GM21360 (cell line): Measurements from ENCODE around the gene SF3A1.

ENCODE experiments used
- ATAC-seq: cut with Tn5 transposase; IDR thresholded peaks from one replicate; pipeline ENCODE4 v1.9.1; 2021; ENCODE audit warnings: mild to moderate bottlenecking, moderate library complexity; ENCODE audit not compliant: unreplicated experiment

SF3A1 gene

DNA sequence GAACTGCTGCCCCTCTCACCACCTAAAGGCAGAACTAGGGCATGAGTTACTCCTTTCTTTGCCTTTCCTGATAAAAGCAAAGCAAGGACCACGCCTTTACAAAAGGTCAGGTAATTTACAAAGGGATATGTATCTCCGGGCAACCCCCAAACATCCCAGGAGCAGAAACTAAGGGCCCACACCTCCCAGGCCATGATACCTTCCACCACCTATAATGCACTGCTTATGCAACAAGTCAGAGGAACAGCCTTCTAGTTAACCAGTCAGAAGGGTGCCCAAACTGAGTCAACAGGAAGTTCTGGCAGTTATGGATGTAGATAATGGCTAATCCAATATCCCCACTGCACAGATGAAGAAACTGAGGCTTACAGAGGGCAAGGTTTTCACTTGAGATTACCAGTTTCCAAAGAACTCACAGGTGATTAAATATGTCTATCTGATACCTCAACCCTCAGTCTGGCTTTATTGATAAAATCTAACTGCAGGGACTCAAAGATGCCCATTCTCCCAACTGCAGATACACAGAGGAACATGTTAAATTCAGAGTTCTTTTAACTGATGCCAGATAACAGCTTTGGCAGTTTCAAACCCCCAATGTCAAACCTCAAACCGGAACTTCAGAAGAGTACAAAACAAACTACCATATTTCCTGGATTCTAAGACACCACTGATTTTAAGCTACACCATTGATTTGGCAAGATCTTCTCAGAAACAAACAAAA is 50.6 kb downstream of the SF3A1 start:
- ATAC-seq: no peak

DNA sequence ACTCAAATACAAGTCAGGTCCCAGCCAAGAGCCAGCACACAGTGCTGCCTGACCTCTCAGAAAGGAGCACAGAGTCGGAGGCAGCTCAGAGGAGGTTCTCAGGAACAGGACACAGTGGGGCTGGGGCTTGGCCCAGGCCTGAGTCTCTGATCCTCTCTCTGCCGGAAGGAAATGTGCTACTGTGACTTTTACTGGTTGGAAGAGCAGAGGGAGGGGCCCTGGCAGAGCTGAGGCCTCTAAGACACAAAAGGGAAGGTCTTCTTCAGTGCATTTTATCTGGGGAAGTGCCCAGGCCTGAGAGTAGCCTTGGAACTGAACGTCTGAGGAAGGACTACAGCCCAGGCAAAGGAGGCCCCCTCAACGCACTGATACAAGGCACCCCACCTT is 51.2 kb downstream of the SF3A1 start:
- ATAC-seq: no peak

DNA sequence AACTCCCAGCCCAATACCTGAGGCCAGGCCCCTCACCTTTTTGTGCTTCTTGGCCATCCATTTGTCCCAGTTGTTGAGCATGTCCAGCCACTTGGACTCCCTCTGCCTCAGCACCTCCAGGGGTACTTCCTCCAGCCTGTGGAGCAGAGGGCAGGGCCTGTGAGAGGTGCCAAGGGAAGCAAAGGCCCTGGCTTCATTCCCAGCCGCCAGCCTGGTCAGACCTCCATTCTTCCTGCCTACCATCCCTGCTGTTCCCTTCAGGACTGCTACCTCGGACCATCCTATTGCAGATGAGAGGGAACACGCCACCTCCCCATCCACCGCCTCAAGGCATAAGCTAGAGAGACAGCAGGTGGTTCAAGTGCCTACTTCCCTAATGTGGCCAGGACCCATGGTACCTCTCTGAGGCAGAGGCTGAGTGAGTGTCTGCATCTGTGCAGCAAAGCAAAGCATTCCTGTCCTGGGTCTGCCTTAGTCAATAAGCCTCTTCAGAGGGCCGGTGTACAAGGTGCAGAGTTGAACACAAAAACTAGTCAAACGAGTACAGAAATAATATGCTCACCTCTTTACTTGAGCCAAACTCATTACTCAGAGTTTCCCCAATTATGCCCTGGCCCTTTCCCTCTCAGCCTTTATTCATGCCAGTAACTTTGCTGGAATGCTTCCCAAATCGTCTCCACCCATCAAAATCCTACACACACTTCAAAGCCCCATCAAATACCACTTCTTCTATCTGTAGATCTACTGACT is 52.0 kb downstream of the SF3A1 start:
- ATAC-seq: no peak

DNA sequence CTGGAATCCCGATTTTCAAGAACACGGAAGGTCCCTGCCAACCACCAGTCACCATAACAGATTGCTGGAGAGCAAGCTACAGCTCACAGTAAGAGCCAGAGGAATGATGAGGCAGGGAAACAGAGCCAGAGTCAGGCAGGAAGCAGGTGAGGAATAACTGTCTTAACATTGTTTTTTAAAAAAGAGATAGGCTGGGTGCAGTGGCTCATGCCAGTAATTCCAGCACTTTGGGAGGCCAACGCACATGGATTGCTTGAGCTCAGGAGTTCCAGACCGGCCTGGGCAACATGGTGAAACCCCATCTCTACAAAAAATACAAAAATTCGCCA is 53.9 kb downstream of the SF3A1 start:
- ATAC-seq: no peak

DNA sequence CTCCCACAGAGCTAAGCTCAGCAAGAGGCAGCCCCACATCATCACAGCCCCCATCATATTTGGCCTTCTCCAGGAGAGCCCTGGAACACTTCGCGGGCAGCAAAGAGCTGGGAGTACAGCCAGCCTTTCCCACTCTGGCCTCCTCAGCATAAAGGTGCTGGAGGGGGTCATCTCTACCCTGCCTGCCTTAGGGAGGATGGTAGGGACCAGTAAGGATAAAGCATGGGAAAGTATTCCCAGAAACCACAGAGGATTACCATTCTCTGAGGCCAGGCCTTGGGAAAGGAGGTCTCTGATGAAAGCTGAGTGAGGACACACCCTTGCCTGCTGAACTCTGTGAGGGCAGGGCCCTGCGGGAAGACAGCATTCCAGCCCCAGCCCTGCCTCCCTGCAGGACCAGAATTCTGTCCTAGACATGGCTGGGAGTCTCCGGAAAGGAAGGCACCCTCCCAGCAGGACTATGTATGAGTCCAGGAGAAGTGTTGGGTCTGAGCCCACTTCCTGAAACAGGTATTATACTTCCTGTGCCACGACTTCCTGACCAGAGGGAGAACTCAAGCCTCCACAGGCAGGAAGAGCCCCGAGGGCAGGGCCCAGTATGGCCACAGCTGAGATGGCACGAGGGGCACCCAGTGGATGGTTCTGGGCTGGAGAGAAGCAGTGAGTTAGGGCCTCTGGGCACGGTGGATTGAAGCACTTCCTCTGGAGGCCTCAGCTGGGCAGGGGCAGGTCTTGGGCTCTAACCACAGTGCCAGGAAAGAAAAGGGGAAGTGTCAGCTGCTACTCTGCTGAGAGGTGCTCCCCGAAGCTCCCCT is 54.5 kb downstream of the SF3A1 start:
- no peak for ATAC-seq

DNA sequence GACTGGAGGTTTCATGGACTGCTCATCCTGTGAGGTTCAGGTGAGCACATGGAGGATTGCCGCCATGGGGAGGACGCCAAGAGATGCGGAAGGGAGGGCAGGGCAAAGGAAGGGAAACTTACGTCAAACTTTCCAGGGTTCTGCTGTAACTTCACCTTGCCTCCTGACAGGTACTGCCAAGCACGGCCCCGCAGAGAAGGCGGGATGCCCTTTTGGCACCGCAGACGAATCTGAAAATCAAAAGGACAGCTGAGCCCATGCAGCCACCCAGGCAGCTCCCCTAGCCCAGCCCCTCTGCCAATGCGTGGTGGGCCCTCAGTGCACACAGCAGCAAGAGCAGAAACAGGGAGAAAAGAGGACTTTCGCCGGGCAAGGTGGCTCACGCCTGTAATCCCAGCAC is 57.4 kb downstream of the SF3A1 start:
- no peak for ATAC-seq

DNA sequence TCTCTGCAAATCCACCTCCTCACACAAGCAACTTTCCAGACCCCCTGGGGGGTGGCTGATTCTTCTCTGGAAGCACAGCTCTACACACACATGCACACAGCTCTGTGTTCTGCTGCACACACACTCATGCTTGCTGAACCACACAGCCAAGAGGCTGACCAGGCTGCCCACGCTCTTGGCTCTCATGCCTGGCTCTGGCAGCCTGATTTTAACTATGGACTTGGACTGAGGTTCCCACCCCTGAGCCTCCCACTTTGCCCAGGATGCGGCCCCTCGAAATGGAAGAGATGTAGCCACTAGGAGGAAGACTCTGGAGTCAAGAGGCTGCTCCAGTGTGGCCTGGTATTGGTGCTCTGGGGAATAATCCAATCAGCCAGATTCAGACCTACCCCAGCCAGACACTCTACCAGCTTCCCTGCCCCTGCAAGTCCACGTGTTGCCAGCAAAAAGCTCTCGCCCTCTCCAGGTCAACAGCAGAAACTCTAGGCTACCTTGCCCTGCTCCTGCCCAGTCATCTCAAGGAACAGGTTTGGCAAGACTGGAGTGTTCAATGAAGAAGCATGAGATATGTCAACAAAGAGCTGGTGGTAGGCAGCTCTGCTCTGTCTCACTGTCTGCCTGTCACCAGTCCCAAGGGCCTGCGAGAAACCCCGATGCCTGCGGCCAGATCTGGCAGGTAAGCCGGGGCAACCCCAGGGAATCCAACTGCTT is 58.5 kb downstream of the SF3A1 start:
- no peak for ATAC-seq

DNA sequence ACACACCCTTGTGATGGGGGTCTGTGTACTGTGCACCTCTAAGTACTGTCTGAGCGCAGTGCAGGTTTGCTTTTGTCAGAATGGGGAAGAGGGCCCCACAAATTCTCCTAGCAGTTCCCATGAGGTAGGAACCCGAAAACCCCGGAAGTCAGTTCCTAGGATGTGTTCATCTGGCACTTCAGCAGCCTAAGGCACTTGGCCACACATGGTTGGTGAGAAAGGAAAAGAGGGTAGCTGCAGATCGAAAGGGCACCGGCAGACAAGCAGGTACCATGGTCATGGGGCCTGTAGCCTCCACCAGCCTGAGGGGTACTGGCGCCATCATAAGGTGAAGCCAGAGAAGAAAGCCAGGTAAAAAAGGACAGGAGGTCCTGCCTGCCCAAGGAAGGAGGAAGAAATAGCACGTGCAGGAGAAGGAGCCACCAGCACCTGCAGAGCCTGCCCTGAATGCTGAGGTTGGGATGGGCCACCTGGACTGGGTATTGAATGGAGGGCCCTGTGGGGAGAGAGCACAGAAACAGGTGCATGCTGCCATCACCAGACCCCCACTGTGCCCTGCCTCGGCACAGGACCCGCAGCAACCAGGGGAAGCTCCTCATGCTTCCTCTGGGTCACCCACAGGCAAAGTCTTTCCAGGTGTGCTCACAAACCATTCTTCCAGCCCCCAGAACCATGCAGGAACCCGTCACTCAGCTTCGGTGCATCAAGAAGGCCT is 59.3 kb downstream of the SF3A1 start:
- ATAC-seq: no peak

DNA sequence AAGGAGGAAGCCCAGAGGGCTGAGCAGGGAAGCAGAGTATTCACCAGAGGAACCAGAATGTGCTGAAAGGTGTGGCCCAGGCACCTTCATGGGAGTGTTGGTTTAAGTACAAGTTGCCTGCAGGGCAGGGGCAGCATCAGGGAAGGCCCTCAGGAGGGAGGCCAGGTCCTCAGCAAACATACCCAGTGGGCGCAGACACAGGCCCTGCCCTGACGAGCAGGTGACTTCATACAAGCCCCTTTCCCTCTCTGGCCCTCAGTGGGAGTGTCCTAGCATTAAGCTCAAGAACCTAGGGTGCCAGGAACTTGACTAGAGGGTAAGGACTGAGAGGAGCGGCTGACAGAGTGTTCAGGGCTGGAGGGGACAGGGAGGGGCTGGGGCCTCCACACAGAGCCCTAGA is 59.9 kb downstream of the SF3A1 start:
- ATAC-seq: no peak

DNA sequence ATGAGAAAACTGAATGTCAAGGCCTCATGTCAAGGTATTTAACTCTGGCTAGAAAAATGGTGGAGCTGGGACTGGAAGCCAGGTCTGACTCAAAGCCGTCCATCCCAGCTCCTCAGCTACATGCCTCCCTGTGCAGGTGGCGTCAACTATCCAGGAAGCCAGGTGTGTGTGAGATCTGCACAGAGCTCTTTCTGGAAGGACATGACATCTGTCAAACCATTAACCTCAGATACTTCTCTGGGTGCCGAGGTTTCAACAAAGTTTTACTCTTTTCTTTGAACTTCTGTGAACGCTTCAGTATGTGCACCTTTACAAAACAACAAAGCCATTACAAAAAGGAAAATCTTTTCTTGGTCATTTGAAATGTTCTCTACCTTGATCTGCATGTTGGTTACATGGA is 60.4 kb downstream of the SF3A1 start:
- no peak for ATAC-seq

DNA sequence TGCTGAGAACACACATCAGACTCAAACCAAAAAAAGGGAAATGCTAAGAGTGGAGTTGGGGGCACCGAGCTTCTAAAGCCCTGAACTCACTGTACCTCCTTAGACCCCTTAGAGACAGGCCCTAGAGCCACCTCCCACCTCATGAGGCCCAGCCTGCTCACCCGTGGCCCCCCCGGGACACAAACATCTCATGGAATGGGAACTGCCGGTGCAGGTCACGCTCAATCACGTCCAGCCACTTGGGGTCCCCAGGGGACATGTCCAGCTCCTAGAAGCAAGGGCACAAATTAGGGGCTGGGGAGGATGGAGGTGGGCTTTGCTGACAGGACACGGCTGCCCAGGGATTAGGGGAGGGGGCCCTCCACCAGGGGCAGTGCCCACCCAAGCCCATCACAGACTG is 61.1 kb downstream of the SF3A1 start:
- ATAC-seq: no peak

DNA sequence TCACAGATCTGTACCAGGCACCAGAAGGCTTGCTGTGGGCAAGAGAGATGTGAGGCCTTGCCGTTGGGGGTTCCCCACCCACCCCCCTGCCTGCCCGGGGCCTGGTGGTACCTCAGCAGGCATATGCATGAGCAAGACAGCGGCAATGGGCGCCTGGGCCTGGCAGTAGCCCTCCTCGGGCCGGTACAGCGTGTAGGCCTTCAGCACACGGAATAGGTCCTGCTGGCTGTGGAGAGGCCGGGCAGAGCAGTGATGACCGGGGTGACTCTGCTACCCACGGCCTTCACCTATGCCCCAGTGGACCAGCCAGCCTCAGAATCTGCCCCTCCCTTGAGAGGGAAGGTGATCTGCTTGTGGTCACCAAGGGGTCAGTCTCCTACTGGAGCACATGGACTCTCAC is 61.9 kb downstream of the SF3A1 start:
- ATAC-seq: no peak

DNA sequence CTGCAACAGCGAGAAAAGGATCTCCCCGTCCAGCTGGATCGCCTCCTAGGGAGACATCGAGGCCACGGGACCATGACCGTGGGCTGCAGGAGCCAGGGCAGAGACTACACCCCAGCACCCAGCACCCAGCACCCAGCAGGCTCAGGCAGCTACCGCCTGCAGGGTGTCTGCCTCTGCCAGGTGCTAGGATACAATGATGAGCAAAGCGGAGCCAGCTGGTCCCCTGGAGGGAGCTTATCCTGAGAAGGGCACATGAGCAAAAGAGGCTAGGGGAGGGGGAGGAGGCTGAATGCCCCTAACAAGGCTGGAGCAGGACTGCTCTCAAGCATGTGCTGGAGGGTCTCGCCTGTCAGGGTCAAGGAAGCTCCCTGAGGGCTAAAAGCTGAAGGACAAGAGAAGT is 62.6 kb downstream of the SF3A1 start:
- ATAC-seq: no peak

DNA sequence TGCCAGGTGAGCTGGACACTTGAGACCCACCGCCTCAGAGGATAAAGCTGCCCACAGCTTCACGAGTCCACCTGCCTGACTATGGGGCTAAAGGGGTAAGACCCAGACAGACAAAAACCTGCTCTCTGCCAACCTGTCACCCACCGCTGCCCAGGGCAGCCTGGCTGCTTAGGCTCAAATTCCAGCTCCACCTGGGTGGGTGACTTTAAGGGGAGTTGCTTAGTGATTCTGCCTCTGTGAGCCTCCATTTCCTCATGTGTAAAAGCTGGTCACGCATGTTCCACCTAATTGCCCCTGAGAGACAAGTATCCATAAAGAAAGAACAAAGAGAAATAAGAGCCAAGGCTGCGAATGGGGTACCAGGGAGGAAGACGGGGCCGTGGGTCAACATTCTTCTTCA is 63.7 kb downstream of the SF3A1 start:
- no peak for ATAC-seq

DNA sequence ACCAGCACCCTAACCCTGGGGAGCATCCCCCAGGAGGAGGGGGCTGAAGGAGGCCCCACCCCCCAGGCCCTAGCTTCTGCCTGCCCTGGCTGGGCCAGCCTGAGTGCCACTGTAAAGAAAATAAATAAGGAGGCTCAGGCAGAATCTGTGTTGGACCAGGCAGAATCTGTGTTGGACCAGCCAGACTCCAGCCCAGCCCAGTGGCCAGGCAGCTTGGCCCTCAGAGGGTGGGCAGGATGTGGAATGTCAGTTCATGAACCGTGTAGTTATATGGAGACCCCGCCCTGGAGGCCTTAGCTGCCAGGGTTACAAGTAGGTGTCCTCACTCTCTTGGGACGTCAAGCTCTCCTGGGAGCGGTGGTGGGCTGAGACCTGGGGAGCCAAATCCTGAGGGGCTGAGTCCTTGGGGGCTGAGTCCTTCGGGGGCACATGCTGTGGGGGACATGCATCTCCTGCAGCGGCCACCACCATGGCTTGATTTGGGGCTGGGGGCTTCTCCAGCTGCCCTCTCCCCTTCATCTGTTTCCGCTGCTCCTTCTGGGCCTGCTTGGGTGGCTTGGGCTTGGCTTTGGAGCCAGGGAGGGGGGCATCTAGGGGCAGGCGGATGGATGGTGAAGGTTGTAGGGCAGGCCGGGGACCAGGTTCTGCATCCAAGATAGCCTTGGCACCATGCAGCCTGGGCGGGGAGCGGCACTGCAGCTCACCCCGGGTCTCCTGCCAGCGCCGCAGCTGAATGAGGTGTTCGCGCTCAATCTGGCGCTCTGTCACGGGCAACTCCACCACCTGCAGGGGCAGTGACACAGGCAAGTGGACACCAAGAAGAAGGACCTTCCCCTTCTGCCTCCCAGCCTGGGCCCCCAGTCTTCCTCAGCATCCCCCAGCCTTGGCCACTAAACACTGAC is 64.4 kb downstream of the SF3A1 start:
- no peak for ATAC-seq

DNA sequence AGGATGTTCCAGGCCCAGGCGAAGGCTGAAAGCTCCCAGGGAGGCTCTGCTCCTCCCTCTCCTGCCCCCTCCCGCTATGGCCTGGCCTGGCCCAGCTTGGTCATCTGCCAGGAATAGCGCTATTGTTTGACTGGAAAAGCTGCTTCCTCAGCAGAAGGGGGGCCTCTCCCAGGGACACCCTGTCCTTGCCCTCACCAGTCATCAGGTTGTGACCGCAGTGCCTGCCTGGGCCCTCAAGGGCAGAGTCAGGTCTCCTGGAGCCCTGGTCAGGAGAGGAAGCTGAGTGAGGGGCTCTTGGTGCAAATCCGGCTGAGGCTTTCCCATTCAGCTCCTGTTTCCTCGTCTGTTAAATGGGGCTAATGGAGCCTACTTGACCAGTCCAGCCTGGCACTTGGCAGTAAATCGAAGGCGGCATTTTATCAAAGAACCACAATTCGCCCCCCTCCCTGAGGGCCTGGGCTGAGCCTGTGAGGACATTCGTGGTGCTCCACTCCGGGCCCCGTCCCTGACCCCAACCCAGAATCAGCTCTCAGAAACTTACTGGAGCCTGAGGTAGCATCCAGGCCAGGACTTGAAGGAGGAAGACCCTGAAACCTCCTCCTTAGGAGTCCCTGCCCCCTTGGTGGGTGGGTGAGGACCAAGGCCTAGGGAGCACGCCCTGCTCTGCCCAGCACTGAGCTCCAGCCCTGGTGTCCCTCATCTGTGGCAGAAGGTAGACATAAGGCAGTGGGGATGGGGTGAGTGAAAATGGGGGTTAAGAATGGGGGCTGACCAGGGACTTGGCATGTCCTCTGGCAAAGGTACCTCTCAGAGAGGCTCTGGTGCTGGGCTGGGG is 65.4 kb downstream of the SF3A1 start:
- no peak for ATAC-seq

DNA sequence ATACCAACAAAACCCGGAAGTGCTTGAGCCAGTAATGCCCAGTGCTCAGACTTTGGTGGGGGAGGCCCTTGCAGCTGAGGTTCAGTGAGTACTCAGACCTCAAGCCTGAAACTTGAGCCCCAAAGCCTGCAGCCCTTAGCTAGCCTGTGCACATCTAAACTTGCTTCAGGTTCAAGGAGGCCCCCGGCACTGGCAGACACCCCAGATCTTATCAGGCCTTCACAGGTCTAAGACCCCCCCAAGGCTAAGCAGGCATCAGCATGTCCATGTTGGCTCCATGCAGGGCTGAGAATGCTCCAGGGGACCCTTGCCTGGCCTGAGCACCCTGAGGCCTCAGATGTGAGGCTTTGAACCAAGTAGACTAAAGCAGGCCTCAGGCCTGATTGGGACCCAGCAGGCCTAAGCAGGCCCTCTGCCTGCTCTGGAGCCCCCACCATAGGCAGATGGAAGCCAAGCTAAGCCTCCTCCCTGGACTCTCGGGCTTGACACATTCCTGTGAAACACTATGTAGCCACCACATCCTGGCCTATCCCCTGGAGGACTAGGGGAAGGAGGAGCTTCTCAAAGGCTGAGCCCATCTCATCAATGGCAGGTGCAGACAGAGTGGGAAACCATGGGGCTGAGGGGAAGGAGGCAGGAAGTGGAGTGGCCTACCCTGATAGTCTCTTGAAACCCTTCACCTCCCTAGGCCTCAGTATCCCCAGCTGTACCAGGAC is 66.2 kb downstream of the SF3A1 start:
- no peak for ATAC-seq

DNA sequence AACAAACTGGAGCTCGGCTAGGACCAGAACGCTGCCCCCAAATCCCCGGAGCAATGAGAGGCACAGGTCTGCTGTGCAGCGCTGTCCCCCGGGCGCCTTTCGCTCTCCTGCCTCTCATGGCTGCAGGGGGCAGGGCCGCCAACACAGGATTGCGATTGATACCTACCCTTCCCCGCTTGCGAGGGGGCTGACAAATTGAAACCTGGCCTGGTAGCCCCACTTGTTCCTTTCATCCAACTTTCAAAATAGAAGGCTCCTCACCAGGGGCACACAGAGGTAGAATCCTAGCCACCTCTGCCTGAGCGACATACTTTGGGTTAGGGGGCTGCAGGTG is 66.7 kb downstream of the SF3A1 start:
- ATAC-seq: no peak
